Measurements from ENCODE around the gene VPS13A.

Gene VPS13A

GRCh38 chr9:77161191-77161590 is 16.1 kb upstream of the VPS13A start (continued):
- TF ChIP-seq ZNF677 (tag by site-specific recombination; IDR thresholded peaks at IDR 0.05) (no peak), ZBTB20 (tag by site-specific recombination; IDR thresholded peaks at IDR 0.05) (no peak), PRDM4 (tag by site-specific recombination; IDR thresholded peaks at IDR 0.05) (no peak), ZBTB7A (tag by site-specific recombination; IDR thresholded peaks at IDR 0.05; ENCODE audit: low read depth) (no peak), ZNF426 (tag by site-specific recombination; IDR thresholded peaks at IDR 0.05) (no peak), ZNF571 (tag by site-specific recombination; IDR thresholded peaks at IDR 0.05) (no peak), ZNF473 (tag by site-specific recombination; IDR thresholded peaks at IDR 0.05) (no peak), PBX3 (CRISPR knock-in tag; IDR thresholded peaks at IDR 0.05) (no peak), MEIS1 (CRISPR knock-in tag; IDR thresholded peaks at IDR 0.05; ENCODE audit: borderline replicate concordance) (no peak), ZNF600 (tag by site-specific recombination; IDR thresholded peaks at IDR 0.05) (no peak)

GRCh38 chr9:77161966-77162365 is 15.4 kb upstream of the VPS13A start:
- ChIA-PET CTCF (interaction anchor here (1.0 to 1.3 kb wide), 2 partner anchors 344 to 353 kb away, joined by 3 to 4 read pairs; no protein-coding TSS in a partner anchor), POLR2A (no interaction called here)
- H3K27ac ChIP-seq (ENCODE audit: extremely low read depth, low read depth, low read length) = no peak overlapping the region
- H3K4me1 ChIP-seq (ENCODE audit: control insufficient read depth, insufficient read depth, low read length) = no peaks in the 10 kb centered on the region
- H3K36me3 ChIP-seq (ENCODE audit: control insufficient read depth in 2 of 2, insufficient read depth in 1 of 2, low read length in 2 of 2) = no peaks in the 10 kb centered on the region
- no peaks in the 10 kb centered on the region for H3K9me3 ChIP-seq (ENCODE audit: control insufficient read depth, insufficient read depth, low read depth, low read length)
- TF ChIP-seq ZNF658 (tag by site-specific recombination; IDR thresholded peaks at IDR 0.05) (no peak), PATZ1 (tag by site-specific recombination; IDR thresholded peaks at IDR 0.05) (no peak), ZNF701 (tag by site-specific recombination; IDR thresholded peaks at IDR 0.05) (no peak), ZNF626 (tag by site-specific recombination; IDR thresholded peaks at IDR 0.05) (no peak), ZNF654 (tag by site-specific recombination; IDR thresholded peaks at IDR 0.05; ENCODE audit: low read depth) (peak; percentile 24)
- H3K4me3 ChIP-seq (ENCODE audit: low read depth, low read length) = no peak overlapping the region

GRCh38 chr9:77162366-77162765 is 15.0 kb upstream of the VPS13A start:
- TF ChIP-seq ZNF510 (tag by site-specific recombination; IDR thresholded peaks at IDR 0.05; ENCODE audit: insufficient replicate concordance) = no peak
- H3K9me3 ChIP-seq (ENCODE audit: control insufficient read depth, insufficient read depth, low read depth, low read length) = no peaks in the 10 kb centered on the region
- ChIA-PET POLR2A (no interaction called here), CTCF (interaction anchor here (0.6 to 1.3 kb wide), 2 partner anchors 123 to 354 kb away, joined by 3 to 4 read pairs; no protein-coding TSS in a partner anchor)
- H3K4me1 ChIP-seq (ENCODE audit: control insufficient read depth, insufficient read depth, low read length) = no peaks in the 10 kb centered on the region
- no peak overlapping the region for H3K27ac ChIP-seq (ENCODE audit: extremely low read depth, low read depth, low read length)
- no peaks in the 10 kb centered on the region for H3K36me3 ChIP-seq (ENCODE audit: control insufficient read depth in 2 of 2, insufficient read depth in 1 of 2, low read length in 2 of 2)
- H3K4me3 ChIP-seq (ENCODE audit: low read depth, low read length) = no peak overlapping the region

All from HEK293 (cell line).